Mesodermal cell (in vitro differentiated cells): ENCODE data around the gene GABRA4.

Source experiments
- H3K27ac ChIP-seq: 2 replicates; pipeline ENCODE4 v1.7.0; 2013; ENCODE audit warnings: mild to moderate bottlenecking, low read depth, low read length, moderate library complexity; ENCODE audit not compliant: severe bottlenecking
- H3K36me3 ChIP-seq: 2 replicates; pipeline ENCODE4 v1.7.1; 2013; ENCODE audit warnings: mild to moderate bottlenecking, low read length, moderate library complexity; ENCODE audit not compliant: control insufficient read depth, insufficient read depth
- H3K4me1 ChIP-seq: one replicate; pipeline ENCODE4 v1.7.1; 2013; ENCODE audit warnings: mild to moderate bottlenecking, low read length; ENCODE audit not compliant: insufficient read depth, control insufficient read depth, poor library complexity, severe bottlenecking
- H3K4me3 ChIP-seq: 2 replicates; pipeline ENCODE4 v1.7.0; 2013; ENCODE audit warnings: low read length, control low read depth, mild to moderate bottlenecking; ENCODE audit not compliant: insufficient read depth, poor library complexity, severe bottlenecking; ENCODE audit errors: extremely low read depth
- H3K9me3 ChIP-seq: 2 replicates; pipeline ENCODE4 v1.7.1; 2013; ENCODE audit warnings: mild to moderate bottlenecking, low read length, moderate library complexity; ENCODE audit not compliant: control insufficient read depth
- WGBS, 2 experiments: methylation state at CpG; one replicate each; pipeline ENCODE4 v1.1.5; 2013; ENCODE audit warnings: missing lambda C conversion rate in 2 of 2; ENCODE audit not compliant: insufficient coverage in 2 of 2; 5-methylcytosine and 5-hydroxymethylcytosine counted together

Gene GABRA4

GRCh38 chr4:46878641-46879040, 114.7 kb downstream of the GABRA4 start:
- no peaks in the 10 kb centered on the region for H3K36me3 ChIP-seq
- no peaks in the 10 kb centered on the region for H3K9me3 ChIP-seq
- no peak overlapping the region for H3K27ac ChIP-seq
- no CpG with 5 or more reads among the region's 3 CpGs for WGBS, 2 experiments
- H3K4me1 ChIP-seq, result no peaks in the 10 kb centered on the region
- no peak overlapping the region for H3K4me3 ChIP-seq

- Histone ChIP-seq H3K4me3 (no peak overlapping the region), H3K27ac (no peak overlapping the region), H3K4me1 (no peaks in the 10 kb centered on the region), H3K9me3 (no peaks in the 10 kb centered on the region), H3K36me3 (no peaks in the 10 kb centered on the region)
- WGBS, 2 experiments, result no CpG with 5 or more reads among the region's 1 CpG
These were observed 118.6 kb downstream of the GABRA4 start for GRCh38 chr4:46874811-46875210.

GRCh38 chr4:46870411-46870810, 123.0 kb downstream of the GABRA4 start:
- WGBS, 2 experiments, result 100% methylated on average over 1 to 2 of the region's 2 CpGs
- Histone ChIP-seq H3K27ac (no peak overlapping the region), H3K36me3 (no peaks in the 10 kb centered on the region), H3K4me1 (no peaks in the 10 kb centered on the region), H3K9me3 (no peaks in the 10 kb centered on the region), H3K4me3 (no peak overlapping the region)
